Measurements from ENCODE around the gene CADPS2. TPM values are rescaled to one million over a fixed set of nuclear protein-coding genes. Genes with fewer than 3 reads are reported as not detected.

CADPS2 gene
- total RNA-seq, 1 donor from 2014 or later, result 8.8 TPM

DNA sequence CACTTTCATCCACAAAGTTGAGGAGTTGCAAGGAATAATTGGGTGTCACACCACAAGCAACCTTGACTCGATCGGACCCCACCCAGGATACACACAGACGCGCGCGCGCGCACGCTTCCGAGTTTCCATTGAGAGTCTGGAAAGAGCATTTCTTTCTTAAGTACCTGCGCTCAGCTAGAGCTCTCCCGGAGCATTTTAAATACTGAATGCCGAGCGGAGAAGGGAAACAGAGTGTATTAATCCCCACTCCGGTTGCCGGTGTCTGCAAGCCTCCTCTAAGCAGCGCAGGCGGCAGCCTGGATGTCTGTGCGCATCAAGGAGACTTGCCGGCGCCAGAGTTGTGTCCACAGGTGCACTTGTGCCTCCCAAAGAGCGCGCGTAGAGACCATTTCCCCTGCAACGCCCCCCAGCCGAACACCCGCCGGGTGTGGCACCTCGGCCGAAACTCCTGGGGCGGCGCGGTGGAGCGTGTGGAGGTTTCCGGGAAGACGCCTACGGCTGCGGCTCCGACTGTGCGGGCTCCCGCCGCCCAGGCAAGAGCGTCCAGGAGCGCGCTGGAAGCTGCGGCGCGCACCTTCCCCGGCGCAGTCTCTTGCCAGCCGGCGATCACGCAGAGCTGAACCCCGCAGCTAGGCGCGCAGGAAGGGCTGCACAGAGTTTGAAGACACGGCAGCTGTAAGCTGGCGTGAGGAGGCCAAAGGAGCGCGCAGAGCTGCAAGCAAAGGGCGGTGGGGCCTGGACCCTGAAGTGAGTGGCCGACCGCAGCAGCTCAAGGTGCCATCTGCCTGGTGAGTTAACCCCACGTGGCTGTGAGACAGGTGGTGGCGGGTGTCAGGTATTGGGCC is 580.6 kb downstream of the CADPS2 start:
- Histone ChIP-seq H3K27me3 (ENCODE audit: control insufficient read depth, insufficient read depth, low read length) (peaks cover 90% of the 10 kb centered on the region), H3K4me3 (ENCODE audit: low read depth, low read length) (no peak overlapping the region), H3K36me3 (ENCODE audit: control insufficient read depth, insufficient read depth, low read length) (no peaks in the 10 kb centered on the region)
- TF ChIP-seq CTCF (IDR thresholded peaks at IDR 0.05; ENCODE audit: insufficient read depth, low read length, poor library complexity, severe bottlenecking), result no peak
- no peak for DNase-seq (ENCODE audit: low read depth)

- Histone ChIP-seq H3K36me3 (ENCODE audit: control insufficient read depth, insufficient read depth, low read length) (no peaks in the 10 kb centered on the region), H3K27me3 (ENCODE audit: control insufficient read depth, insufficient read depth, low read length) (peaks cover 90% of the 10 kb centered on the region), H3K4me3 (ENCODE audit: low read depth, low read length) (no peak overlapping the region)
- no peak for TF ChIP-seq CTCF (IDR thresholded peaks at IDR 0.05; ENCODE audit: insufficient read depth, low read length, poor library complexity, severe bottlenecking)
- no peak for DNase-seq (ENCODE audit: low read depth)
These were observed 581.3 kb downstream of the CADPS2 start for GRCh38 chr7:122304996-122305421.

DNA sequence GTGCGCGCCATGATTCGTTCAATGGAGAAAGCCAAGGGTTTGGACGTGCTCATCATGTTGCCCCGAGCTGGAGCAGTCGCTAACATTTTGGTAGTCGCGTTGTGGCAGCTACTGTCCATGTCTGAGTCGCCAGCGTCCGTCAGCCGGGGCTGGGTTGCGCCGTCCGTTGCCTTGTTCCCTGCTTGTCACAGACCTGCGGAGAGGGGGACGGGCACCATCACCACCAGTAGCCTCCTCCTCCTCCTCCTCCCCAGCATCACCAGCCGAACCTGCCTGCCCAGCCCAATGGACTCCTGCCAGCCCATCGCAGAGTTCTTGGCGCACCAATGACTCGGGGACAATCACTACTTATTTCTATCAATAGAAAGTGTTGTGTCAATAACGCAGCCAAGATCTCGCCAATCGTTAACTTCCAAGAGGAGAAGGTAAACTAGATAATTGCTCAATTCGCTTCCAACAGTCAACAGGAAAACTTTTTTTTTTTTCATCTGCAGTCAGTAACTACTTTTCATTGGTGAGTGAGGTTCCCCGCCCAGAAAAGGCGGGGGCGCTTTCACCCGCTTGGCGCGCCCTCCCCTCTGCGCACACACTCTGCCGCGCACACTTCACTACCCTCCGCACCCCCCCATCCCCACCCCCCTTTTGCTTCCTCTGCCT is 581.8 kb downstream of the CADPS2 start, which contains the start of gene FEZF1:
TSS of gene FEZF1 (minus strand) at position 432 of the 657 bp plus-strand sequence. CDS start at position 119, 313 bp downstream.
- Histone ChIP-seq H3K27me3 (ENCODE audit: control insufficient read depth, insufficient read depth, low read length) (peaks cover 90% of the 10 kb centered on the region), H3K4me3 (ENCODE audit: low read depth, low read length) (no peak within 1 kb of the TSS), H3K36me3 (ENCODE audit: control insufficient read depth, insufficient read depth, low read length) (no peaks in the 10 kb centered on the region)
- TF ChIP-seq CTCF (IDR thresholded peaks at IDR 0.05; ENCODE audit: insufficient read depth, low read length, poor library complexity, severe bottlenecking), result no peak
- DNase-seq (ENCODE audit: low read depth), result no peak

DNA sequence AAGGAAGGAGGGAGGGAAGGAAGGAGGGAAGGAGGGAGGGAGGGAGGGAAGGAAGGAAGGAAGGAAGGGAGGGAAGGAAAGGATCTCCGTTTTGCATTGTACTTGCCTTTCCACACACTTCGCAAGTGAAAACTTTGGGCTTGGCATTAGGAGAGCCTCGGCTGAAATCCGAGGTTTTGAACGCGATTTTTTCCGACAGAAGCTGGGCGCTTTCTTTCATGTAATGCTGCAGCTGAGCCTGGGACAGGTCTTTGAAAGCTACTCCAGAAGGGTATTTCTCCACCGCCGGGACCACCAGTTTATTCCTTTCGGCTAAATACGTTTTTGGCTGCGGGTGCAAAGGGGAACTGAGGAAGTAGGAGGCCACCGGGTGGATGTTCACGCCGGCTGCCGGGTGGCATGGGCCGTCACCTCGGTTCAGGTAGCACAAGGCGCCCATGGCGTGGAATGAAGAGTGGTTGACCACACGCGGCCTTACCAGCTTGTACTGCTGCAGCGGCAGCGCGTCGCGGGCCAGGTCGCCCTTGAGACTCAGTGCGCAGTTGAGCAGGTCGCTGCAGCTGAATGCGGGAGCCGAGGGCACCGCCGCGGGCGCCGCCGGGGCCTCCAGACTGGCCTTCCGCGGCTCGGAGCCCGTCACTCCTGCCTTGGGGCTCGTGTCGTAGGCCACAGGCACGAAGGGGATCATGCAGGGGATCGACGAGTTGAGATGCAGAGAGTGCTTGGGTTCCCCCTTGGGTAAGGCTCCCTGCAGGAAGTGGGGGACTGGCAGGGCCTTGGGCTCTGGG is 582.5 kb downstream of the CADPS2 start:
- TF ChIP-seq CTCF (IDR thresholded peaks at IDR 0.05; ENCODE audit: insufficient read depth, low read length, poor library complexity, severe bottlenecking), result no peak
- H3K4me3 ChIP-seq (ENCODE audit: low read depth, low read length), result no peak overlapping the region
- H3K36me3 ChIP-seq (ENCODE audit: control insufficient read depth, insufficient read depth, low read length), result no peaks in the 10 kb centered on the region
- no peak for DNase-seq (ENCODE audit: low read depth)
- peaks cover 88% of the 10 kb centered on the region for H3K27me3 ChIP-seq (ENCODE audit: control insufficient read depth, insufficient read depth, low read length)

DNA sequence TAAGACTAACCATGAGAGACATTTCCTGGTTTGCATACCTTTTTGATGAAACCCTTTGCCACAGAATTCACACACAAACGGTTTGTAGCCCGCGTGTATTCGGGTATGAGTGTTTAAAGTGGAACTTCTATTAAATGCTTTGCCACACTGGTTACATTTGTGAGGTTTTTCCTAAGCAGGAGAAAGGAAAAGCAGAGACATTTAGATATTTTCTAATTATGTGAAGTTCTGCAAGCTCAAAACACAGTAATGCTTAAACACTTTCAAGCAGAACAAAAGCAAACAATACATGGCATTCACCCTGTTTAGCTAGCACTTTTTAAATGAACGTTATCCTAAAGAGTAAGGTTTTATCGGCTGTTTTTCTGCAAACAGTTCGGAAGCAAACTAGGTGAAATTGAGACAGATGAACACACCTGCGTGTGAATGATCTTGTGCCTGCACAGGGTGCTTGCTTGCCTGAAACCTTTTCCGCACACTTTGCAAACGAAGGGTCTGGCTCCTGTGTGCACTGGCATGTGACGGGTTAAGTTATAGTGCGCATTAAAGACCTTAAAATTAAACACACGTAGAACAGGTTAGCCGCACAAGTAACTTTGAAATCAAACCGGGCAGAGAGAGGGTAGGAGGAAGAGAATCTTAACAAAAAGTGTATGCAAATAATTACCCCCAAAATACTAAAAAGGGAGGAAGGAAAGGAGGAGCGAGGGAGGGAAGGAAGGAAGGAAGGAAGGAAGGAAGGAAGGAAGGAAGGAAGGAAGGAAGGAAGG is 583.3 kb downstream of the CADPS2 start:
- Histone ChIP-seq H3K36me3 (ENCODE audit: control insufficient read depth, insufficient read depth, low read length) (no peaks in the 10 kb centered on the region), H3K27me3 (ENCODE audit: control insufficient read depth, insufficient read depth, low read length) (peaks cover 90% of the 10 kb centered on the region), H3K4me3 (ENCODE audit: low read depth, low read length) (no peak overlapping the region)
- no peak for DNase-seq (ENCODE audit: low read depth)
- no peak for TF ChIP-seq CTCF (IDR thresholded peaks at IDR 0.05; ENCODE audit: insufficient read depth, low read length, poor library complexity, severe bottlenecking)
